ENCODE results near the gene RNF38.
"Not testable (repeated sequence)": the region's sequence is repeated elsewhere in the genome, so short reads cannot be mapped to it uniquely, and the experiment has no call there.

RNF38 gene

DNA sequence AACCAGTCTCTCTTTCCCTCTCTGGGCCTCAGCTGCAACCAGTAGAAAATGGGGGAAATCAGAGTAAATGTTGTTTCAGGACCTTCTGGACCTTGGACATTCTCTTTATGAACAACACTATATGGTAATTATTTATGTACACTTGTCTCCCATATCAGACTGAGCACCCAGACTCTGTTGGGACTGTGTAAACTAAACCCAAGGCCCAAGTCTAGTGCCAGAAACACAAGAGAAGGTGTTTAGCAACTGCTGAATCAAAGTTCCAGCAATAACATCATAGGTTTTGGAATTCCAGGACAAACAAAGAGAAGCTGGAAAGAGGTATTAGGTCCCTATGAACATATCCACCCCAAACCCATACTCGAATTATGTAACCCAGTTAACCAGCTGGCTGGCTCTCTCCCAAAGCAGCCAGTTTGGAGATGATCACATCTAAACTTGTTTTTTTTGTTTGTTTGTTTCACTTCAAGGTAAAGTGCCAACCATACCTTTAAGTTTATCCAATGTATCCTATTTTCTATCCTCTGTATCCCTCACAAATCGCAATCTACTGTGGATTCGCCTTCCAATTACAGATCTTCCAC lies 1.9 kb upstream of the RNF38 start:
- H3K27ac ChIP-seq = peak overlapping the region; percentile 94
- TF ChIP-seq, protein P1, sequence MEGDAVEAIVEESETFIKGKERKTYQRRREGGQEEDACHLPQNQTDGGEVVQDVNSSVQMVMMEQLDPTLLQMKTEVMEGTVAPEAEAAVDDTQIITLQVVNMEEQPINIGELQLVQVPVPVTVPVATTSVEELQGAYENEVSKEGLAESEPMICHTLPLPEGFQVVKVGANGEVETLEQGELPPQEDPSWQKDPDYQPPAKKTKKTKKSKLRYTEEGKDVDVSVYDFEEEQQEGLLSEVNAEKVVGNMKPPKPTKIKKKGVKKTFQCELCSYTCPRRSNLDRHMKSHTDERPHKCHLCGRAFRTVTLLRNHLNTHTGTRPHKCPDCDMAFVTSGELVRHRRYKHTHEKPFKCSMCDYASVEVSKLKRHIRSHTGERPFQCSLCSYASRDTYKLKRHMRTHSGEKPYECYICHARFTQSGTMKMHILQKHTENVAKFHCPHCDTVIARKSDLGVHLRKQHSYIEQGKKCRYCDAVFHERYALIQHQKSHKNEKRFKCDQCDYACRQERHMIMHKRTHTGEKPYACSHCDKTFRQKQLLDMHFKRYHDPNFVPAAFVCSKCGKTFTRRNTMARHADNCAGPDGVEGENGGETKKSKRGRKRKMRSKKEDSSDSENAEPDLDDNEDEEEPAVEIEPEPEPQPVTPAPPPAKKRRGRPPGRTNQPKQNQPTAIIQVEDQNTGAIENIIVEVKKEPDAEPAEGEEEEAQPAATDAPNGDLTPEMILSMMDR (conservative IDR thresholded peaks at IDR 0.05) = no peak

DNA sequence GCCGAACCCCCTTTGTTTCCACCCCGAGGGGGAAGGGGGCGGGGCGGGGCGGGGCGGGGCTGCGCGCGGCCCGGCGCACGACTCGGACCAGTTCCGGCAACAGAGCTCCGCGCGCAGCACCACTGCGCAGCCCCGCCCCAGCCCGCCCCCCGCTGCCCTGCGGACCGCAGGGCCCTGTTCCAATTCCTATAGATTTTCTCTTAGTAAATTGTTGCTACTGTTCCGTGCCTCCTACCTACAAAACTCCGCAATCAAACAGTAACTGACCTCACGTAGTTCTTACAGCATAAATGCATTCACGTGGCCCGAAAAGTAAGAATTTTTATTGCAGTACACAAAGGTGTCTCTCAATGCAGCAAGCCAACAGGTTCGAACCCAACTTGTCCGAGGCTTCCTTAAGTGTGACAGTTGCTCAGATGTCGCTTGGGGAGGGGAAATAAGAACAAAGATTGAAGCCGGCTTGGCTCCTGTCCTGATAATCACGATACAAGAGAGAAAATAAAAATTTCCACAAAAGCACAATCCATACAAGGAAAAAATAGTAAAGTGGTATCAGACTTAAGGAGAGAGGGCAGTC lies 1.2 kb upstream of the RNF38 start:
- TF ChIP-seq, protein P1 (conservative IDR thresholded peaks at IDR 0.05) = no peak
- H3K27ac ChIP-seq = peak overlapping the region; percentile 94

DNA sequence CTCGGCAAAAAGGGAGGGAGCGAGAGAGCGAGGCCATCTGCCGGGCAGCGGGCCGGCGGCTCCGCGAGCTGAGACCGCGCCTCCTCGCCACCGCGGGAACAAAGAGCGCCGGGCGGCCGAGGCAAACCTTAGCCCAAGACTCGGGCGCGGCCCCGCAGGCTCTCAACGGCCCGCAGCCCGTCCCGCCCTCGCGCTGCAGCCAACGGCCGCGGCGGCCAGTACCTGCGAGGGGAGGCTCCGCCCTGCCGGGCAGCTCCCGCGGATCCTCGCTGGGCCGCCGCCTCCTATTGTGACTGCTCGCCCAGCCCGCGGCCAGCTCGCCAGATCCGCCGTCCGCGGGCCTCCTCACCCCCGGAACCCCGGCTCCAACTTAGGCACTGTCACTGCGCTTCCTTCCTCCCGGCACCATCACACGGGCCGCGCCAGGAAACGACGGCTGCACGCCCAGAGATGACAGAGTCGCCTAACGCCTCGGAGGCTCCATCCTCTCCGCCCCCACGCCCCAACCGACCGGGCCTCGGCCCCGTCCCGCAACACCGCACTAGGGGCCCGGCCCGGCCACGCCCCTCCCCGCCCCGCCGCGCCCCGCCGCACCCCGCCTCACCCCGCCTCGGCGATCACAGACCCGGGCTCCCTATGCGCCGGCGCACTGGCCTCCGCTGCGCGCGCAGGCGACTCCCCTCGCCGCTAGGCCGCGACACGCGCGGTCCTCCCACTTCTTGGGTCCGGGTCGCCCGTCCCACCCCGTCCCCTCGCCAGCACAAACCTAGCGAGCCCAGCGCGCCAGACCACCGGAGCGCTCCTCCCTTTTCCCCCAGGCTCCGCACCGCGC lies 479 bp upstream of the RNF38 start:
- H3K27ac ChIP-seq = peak overlapping the region; percentile 94
- TF ChIP-seq, protein P1 (conservative IDR thresholded peaks at IDR 0.05) = 0 out of 2 replicates have a peak, but pooled peaks have one; percentile 12

DNA sequence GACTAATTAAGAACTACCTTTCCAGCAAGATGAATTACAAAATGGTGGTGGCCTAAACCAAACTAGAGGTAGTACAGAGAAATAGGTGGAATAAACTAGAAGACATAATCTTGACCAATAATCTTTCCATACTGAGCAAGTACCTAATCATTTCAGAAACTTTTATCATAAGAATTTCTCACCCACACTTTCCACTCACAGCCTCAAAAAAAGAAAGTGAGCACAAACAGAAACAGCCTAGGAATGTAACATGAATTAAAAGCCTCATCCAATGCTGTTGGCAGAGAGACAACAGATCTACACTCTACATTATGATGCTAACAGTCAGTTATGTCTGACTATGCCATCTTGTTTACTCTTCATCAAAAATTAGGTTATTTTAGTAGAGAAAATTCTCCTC lies 1.3 kb downstream of the RNF38 start:
- TF ChIP-seq, protein P1 (conservative IDR thresholded peaks at IDR 0.05) = no peak
- H3K27ac ChIP-seq = peak overlapping the region; percentile 94

DNA sequence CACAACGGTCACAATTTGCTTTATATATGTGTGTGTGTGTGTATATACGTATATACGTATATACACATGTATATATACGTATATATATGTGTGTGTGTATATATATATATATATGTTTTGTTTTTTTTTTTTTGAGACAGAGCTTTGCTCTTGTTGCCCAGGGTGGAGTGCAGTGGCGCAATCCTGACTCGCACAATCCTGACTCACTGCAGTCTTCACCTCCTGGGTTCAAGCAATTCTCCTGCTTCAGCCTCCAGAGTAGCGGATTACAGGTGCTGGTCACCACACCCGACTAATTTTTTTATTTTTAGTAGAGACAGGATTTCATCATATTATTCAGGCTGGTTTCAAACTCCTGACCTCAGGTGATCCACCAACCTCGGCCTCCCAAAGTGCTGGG lies 3.1 kb downstream of the RNF38 start:
- TF ChIP-seq, protein P1 (conservative IDR thresholded peaks at IDR 0.05) = no peak
- H3K27ac ChIP-seq = peak overlapping the region; percentile 94; the same call in 1 of the 2 replicates

DNA sequence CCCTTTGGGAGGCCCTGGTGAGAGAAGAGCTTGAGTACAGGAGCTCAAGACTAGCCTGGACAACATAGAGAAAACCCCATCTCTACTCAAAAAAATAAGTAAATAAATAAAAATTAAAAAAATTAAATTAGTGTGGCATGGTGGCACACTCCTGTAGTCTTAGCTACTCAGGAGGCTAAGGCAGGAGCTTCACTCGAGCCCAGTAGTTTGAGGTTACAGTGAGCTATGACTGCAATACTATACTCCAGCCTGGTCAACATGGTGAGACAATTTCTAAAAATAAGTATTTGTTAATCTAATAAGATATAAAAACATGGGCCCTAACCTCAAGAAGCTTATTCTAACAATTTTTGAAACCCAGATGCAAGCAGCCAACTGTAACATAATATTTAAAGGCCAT lies 7.6 kb downstream of the RNF38 start:
- TF ChIP-seq, protein P1 (conservative IDR thresholded peaks at IDR 0.05) = no peak
- H3K27ac ChIP-seq = no peak overlapping the region

DNA sequence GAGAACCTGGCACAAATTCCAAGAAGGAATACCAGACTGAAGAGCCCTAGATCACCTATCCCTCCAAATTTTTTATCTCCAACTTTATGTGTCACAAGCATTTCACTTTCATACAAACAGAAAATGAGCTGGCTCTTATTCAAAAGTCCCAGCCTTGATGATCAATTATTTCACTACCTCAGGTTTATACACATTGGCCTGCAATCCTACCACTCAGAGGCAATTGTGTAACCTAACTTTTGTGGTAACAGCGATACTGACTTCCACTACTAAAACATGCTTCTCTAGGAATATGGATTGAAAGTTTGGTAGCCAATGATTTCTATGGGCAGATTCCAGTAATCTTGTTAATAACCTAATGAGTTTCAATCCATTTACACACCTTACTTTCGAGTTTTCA lies 10.5 kb downstream of the RNF38 start:
- TF ChIP-seq, protein P1 (conservative IDR thresholded peaks at IDR 0.05) = no peak
- no peak overlapping the region for H3K27ac ChIP-seq

DNA sequence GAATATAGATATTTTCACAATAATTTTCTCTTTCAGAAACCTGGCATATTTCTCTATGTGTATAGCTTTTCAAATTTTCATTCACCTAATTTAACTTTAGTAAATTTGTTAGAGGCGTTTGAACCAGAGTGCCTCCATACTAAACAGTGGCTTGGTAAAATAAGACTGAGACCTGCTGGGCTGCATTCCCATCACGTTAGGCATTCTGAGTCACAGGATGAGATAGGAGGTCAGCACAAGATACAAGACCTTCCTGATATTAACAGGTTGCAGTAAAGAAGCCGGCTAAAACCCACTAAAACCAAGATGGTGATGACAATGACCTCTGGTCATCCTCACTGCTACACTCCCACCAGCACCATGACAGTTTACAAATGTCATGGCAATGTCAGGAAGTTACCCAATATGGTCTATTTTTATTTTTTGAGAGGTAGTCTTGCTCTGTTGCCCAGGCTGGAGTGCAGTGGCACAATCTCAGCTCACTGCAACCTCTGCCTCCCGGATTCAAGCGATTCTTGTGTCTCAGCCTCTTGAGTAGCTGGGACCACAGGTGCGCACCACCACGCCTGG lies 13.6 kb downstream of the RNF38 start:
- not testable (repeated sequence) for H3K27ac ChIP-seq

Measured in VCaP (cell line).